Measurements from ENCODE around the gene EFNA1. TPM values are rescaled to one million over a fixed set of nuclear protein-coding genes. Genes with fewer than 3 reads are reported as not detected.

EFNA1 gene
- total and polyA plus RNA-seq, 2 of the 13 experiments (the other 11 are each of a cell fraction or from before 2014, with no cell fraction given), result 81.8 to 874 TPM

DNA sequence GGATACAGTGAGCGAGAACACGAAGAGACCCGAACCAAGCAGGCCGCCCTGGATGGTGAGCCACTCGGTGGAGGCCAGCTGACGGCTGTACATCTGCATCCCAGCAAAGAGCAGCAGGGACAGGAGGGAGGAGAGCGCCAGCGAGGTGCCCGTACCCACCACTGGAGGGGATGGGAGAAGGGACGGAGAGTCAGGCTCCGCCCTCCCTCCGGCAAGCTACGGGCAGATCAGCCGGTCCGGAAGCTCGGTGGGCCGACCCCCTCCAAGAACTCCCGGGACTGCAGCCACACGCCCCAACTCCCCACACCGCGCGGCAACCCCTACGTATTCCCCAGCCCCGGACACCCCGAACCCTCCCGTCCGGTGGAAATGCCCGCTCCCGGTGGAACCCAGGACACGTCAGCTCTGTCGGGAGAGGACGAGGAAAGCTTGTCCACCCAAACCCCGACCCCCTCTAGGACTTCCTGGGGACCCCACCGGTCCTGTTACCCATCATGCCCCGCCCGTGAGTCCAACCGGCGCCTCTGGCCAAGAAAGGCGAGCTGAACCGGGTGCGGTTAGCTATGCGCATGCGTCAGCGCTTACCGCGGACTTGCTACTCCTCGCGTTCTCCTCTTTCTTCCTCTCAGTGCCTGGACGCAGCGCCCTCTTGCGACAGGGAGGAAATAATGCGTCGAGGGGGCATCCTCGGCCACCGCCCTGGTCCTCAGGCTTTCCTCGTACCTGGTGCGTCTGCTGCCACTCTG, 45.2 kb downstream of the EFNA1 start, which contains the start of gene KRTCAP2 (continued):
- 0 out of 2 replicates have a peak, but pooled peaks have one; percentile 18 for TF ChIP-seq ZNF773 (CRISPR knock-in tag; IDR thresholded peaks at IDR 0.05; ENCODE audit: borderline replicate concordance)
- TF ChIP-seq AHR (CRISPR knock-in tag; IDR thresholded peaks at IDR 0.05), result 0 out of 2 replicates have a peak, but pooled peaks have one; percentile 29
- TF ChIP-seq, protein P1, sequence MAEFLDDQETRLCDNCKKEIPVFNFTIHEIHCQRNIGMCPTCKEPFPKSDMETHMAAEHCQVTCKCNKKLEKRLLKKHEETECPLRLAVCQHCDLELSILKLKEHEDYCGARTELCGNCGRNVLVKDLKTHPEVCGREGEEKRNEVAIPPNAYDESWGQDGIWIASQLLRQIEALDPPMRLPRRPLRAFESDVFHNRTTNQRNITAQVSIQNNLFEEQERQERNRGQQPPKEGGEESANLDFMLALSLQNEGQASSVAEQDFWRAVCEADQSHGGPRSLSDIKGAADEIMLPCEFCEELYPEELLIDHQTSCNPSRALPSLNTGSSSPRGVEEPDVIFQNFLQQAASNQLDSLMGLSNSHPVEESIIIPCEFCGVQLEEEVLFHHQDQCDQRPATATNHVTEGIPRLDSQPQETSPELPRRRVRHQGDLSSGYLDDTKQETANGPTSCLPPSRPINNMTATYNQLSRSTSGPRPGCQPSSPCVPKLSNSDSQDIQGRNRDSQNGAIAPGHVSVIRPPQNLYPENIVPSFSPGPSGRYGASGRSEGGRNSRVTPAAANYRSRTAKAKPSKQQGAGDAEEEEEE (CRISPR knock-in tag; IDR thresholded peaks at IDR 0.05; ENCODE audit: borderline replicate concordance), result 0 out of 2 replicates have a peak, but pooled peaks have one; percentile 47
- peak; percentile 47; the same call in 1 of the 2 replicates for TF ChIP-seq GABPA (IDR thresholded peaks at IDR 0.05; ENCODE audit: low read depth, low read length)
- TF ChIP-seq GABPA (CRISPR knock-in tag; IDR thresholded peaks at IDR 0.05; ENCODE audit: low read depth), result peak; percentile 89
- peak; percentile 91 for TF ChIP-seq POLR2G (IDR thresholded peaks at IDR 0.05; ENCODE audit: low read depth, low read length)
- TF ChIP-seq ZZZ3 (CRISPR knock-in tag; IDR thresholded peaks at IDR 0.05; ENCODE audit: borderline replicate concordance), result peak; percentile 58; the same call in 1 of the 2 replicates
- TF ChIP-seq ZNF737 (CRISPR knock-in tag; IDR thresholded peaks at IDR 0.05; ENCODE audit: borderline replicate concordance), result no peak
- no peak for TF ChIP-seq ZNF569 (CRISPR knock-in tag; IDR thresholded peaks at IDR 0.05; ENCODE audit: borderline replicate concordance)
- TF ChIP-seq, protein P2, sequence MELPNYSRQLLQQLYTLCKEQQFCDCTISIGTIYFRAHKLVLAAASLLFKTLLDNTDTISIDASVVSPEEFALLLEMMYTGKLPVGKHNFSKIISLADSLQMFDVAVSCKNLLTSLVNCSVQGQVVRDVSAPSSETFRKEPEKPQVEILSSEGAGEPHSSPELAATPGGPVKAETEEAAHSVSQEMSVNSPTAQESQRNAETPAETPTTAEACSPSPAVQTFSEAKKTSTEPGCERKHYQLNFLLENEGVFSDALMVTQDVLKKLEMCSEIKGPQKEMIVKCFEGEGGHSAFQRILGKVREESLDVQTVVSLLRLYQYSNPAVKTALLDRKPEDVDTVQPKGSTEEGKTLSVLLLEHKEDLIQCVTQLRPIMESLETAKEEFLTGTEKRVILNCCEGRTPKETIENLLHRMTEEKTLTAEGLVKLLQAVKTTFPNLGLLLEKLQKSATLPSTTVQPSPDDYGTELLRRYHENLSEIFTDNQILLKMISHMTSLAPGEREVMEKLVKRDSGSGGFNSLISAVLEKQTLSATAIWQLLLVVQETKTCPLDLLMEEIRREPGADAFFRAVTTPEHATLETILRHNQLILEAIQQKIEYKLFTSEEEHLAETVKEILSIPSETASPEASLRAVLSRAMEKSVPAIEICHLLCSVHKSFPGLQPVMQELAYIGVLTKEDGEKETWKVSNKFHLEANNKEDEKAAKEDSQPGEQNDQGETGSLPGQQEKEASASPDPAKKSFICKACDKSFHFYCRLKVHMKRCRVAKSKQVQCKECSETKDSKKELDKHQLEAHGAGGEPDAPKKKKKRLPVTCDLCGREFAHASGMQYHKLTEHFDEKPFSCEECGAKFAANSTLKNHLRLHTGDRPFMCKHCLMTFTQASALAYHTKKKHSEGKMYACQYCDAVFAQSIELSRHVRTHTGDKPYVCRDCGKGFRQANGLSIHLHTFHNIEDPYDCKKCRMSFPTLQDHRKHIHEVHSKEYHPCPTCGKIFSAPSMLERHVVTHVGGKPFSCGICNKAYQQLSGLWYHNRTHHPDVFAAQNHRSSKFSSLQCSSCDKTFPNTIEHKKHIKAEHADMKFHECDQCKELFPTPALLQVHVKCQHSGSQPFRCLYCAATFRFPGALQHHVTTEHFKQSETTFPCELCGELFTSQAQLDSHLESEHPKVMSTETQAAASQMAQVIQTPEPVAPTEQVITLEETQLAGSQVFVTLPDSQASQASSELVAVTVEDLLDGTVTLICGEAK (IDR thresholded peaks at IDR 0.05), result no peak
- TF ChIP-seq, protein P2 (CRISPR knock-in tag; IDR thresholded peaks at IDR 0.05), result no peak
- TF ChIP-seq ZBTB21 (CRISPR knock-in tag; IDR thresholded peaks at IDR 0.05), result no peak; the same call in 1 of the 2 replicates
- no peak for TF ChIP-seq POLR2AphosphoS2 (IDR thresholded peaks at IDR 0.05; ENCODE audit: low read depth, low read length)
- TF ChIP-seq GATAD2A (CRISPR knock-in tag; IDR thresholded peaks at IDR 0.05), result peak; percentile 80
- TF ChIP-seq ZFP90 (CRISPR knock-in tag; IDR thresholded peaks at IDR 0.05; ENCODE audit: borderline replicate concordance), result 0 out of 2 replicates have a peak, but pooled peaks have one; percentile 48
- no peak for TF ChIP-seq ZFP82 (CRISPR knock-in tag; IDR thresholded peaks at IDR 0.05; ENCODE audit: borderline replicate concordance)
- 0 out of 2 replicates have a peak, but pooled peaks have one; percentile 29 for TF ChIP-seq ATF7-NPFF (CRISPR knock-in tag; IDR thresholded peaks at IDR 0.05; ENCODE audit: low read depth)

All from HepG2 (cell line).